ENCODE data around the gene ABCC2.

Gene ABCC2

GRCh38 chr10:99869581-99870122 lies 87.2 kb downstream of the ABCC2 start:
- TF ChIP-seq TAF1 (IDR thresholded peaks at IDR 0.05; ENCODE audit: low read depth): no peak
- no peak for TF ChIP-seq REST (IDR thresholded peaks at IDR 0.05; ENCODE audit: low read depth)
- TF ChIP-seq RAD21 (IDR thresholded peaks at IDR 0.05; ENCODE audit: low read depth): no peak
- TF ChIP-seq CREB1 (IDR thresholded peaks at IDR 0.05; ENCODE audit: low read depth): no peak
- no peak for TF ChIP-seq TEAD4 (IDR thresholded peaks at IDR 0.05)
- no peak; the same call in 1 of the 2 replicates for TF ChIP-seq MAX (IDR thresholded peaks at IDR 0.05)
- no peak for TF ChIP-seq YY1 (IDR thresholded peaks at IDR 0.05; ENCODE audit: low read depth)
- TF ChIP-seq USF1 (IDR thresholded peaks at IDR 0.05): no peak
- TF ChIP-seq FOXM1 (IDR thresholded peaks at IDR 0.05; ENCODE audit: borderline replicate concordance, low read depth): no peak
- TF ChIP-seq EGR1 (IDR thresholded peaks at IDR 0.05): no peak
- TF ChIP-seq TCF12 (IDR thresholded peaks at IDR 0.05; ENCODE audit: low read depth): no peak
- TF ChIP-seq CEBPB (IDR thresholded peaks at IDR 0.05): no peak
- TF ChIP-seq NFIC (IDR thresholded peaks at IDR 0.05): no peak

- TF ChIP-seq USF1 (IDR thresholded peaks at IDR 0.05) (no peak), TAF1 (IDR thresholded peaks at IDR 0.05; ENCODE audit: low read depth) (no peak), EGR1 (IDR thresholded peaks at IDR 0.05) (no peak), ZBTB7A (IDR thresholded peaks at IDR 0.05; ENCODE audit: low read depth) (no peak), YY1 (IDR thresholded peaks at IDR 0.05; ENCODE audit: low read depth) (no peak), TEAD4 (IDR thresholded peaks at IDR 0.05) (no peak), REST (IDR thresholded peaks at IDR 0.05; ENCODE audit: low read depth) (no peak), TCF12 (IDR thresholded peaks at IDR 0.05; ENCODE audit: low read depth) (no peak), CREB1 (IDR thresholded peaks at IDR 0.05; ENCODE audit: low read depth) (no peak)
These were observed 87.8 kb downstream of the ABCC2 start for GRCh38 chr10:99870123-99870730.

- no peak for TF ChIP-seq FOXM1 (IDR thresholded peaks at IDR 0.05; ENCODE audit: borderline replicate concordance, low read depth)
- TF ChIP-seq TAF1 (IDR thresholded peaks at IDR 0.05; ENCODE audit: low read depth): no peak
- TF ChIP-seq RAD21 (IDR thresholded peaks at IDR 0.05; ENCODE audit: low read depth): no peak
- no peak for TF ChIP-seq ZBTB7A (IDR thresholded peaks at IDR 0.05; ENCODE audit: low read depth)
- TF ChIP-seq EGR1 (IDR thresholded peaks at IDR 0.05): no peak
- no peak for TF ChIP-seq REST (IDR thresholded peaks at IDR 0.05; ENCODE audit: low read depth)
- no peak for TF ChIP-seq YY1 (IDR thresholded peaks at IDR 0.05; ENCODE audit: low read depth)
- TF ChIP-seq MAX (IDR thresholded peaks at IDR 0.05): no peak
- no peak for TF ChIP-seq TEAD4 (IDR thresholded peaks at IDR 0.05)
- TF ChIP-seq CREB1 (IDR thresholded peaks at IDR 0.05; ENCODE audit: low read depth): no peak
- TF ChIP-seq TCF12 (IDR thresholded peaks at IDR 0.05; ENCODE audit: low read depth): no peak
- TF ChIP-seq CEBPB (IDR thresholded peaks at IDR 0.05): no peak
- no peak for TF ChIP-seq USF1 (IDR thresholded peaks at IDR 0.05)
- TF ChIP-seq EP300 (IDR thresholded peaks at IDR 0.05; ENCODE audit: borderline replicate concordance): no peak
- no peak for TF ChIP-seq NFIC (IDR thresholded peaks at IDR 0.05)
These were observed 90.1 kb downstream of the ABCC2 start for GRCh38 chr10:99872367-99873162.
